Measurements from ENCODE around the gene PDZD11.
"Not testable (repeated sequence)": the region's sequence is repeated elsewhere in the genome, so short reads cannot be mapped to it uniquely, and the experiment has no call there.

The PDZD11 gene

GRCh38 chrX:70255452-70255851 lies 34.3 kb downstream of the PDZD11 start:
- DNase-seq: no peak

DNA sequence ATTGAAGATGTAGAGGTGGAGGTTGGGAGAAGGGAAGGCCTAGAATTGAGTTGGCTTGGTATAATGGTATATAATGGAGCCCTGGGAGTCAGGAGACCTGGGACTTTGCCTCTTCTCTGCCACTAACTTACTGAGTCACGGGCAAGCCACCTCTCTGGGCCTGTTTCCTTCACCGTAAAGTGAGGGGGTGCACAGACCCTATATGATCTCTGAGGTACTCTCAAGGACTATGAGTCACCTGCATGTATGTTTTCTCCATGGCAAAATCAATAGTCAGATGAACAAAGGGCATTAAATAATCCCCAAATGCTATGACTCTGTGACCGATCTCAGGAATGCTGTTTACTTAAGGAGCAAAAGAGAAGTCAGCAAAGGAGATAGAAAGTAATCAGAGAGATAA lies 34.8 kb downstream of the PDZD11 start:
- no peak for DNase-seq

DNA sequence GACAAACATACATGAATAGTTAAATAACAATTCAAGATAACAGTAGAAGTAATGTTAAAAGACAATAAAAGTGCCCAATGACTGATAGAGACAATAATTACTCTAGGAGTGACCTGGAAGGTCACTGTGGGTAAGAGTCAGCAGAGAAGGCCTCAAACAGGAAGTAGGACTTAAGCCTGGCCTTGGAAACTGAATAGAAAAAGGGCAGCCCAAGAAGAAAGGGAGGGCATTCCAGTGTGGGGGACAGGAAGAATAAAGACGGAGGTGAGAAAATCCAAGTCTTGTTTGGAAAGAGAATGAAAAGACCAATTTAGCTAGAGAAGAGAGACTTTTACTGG lies 35.7 kb downstream of the PDZD11 start:
- no peak for DNase-seq

DNA sequence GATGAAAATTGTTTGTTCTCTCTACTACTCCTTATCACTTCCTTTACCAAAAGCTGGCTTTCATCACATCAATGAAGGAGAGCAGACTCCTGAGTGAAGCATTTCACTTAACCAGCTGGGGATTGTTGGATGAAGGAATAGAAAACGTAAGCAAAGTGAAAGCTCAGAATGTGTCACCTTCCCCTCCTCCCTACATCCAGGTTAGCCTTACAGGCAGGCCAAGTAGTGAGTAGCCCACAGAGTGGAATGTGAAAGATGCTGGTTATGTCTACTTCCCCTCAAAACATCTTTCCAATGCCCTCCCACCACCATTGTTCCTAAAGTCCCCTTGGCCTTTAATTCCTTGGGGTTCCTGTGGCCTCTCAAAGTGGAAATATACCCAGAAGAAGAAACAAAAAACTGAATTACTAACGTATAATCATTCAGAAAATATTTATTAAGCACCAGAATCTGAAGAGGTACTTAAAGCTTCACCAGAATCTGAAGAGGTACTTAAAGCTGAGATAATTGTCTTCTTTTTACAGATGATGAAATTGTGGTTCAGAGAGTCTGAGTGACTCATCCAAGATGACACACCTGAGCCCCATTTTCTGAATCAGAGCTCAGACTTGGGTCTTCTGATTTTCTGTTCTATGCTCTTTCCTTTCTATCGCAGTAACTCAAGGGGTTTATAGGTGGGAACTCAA lies 36.2 kb downstream of the PDZD11 start:
- DNase-seq: no peak

DNA sequence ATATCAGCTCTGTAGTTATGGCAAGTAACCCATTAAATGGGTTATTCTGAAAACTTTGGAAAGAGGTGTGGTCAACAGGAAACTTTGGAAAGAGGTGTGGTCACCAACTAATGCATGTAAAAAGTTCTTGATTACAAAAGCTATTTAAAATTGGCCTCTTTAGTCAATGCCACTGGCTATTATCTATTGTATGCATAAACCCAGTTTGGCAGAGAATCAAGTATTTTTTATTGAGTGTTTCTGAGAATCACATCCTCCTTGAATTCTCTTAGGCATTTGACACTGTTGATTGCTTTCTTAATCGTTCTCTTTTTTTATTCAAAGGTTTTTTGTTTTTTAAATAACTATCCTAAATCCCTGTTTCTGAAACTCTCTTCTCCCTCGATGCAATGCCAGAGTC lies 37.2 kb downstream of the PDZD11 start:
- no peak for DNase-seq

DNA sequence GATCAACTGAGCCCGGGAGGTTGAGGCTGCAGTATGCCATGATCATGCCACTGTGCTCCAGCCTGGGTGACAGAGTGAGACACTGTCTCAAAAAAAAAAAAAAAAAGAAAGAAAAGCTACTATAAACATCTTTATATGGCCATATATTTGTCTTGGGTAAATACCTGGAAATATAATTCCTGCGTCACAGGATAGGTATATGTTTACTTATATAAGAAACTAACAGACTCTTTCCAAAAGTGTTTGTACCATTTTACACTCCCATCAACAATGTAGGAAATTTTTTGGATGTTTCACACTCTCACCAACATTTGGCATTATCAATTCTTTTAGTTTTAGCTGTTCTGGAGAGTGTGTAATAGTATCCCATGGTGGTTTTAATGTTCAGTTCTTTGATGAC lies 42.5 kb downstream of the PDZD11 start:
- no peak for DNase-seq

DNA sequence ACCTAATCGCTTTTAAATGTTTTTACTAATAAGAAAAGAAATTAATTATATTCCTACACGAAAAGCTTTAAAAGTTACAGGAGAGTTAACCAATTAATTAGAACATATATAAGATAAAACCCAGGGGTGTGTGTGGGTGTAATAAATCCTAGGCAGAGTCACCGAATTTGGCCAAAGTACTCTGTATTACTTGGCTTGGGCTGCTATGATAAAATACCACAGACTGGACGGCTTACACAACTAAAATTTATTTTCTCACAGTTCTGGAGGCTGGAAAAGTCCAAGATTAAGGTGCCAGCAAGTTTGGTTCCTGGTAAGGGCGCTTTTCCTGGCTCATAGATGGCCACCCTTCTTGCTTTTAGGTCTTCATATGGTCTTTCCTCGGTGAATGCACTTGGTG lies 44.8 kb downstream of the PDZD11 start:
- no peak for DNase-seq

- not testable (repeated sequence) for DNase-seq
These were observed 46.1 kb downstream of the PDZD11 start for GRCh38 chrX:70243601-70244000.

DNA sequence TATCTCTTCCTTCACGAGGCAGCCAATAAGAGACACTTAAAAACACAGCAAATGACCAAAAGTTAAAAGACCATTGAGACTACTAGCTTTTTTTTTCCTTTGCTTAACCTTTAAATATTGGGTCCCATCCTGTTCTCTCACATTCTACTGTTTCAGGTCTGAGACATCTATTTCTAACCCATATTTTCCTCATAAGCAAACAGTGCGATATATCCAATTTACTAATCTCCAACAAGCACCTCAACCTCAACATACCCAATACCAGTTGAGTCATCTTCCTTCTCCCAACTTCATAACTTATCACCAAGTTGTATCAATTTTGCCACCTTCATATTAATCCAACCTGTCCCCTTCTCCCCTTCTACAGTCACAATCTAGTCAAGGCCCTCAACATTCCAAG lies 48.2 kb downstream of the PDZD11 start:
- no peak for DNase-seq

GRCh38 chrX:70240751-70241150 lies 49.0 kb downstream of the PDZD11 start:
- no peak for DNase-seq
